Natural killer cell treated with Interleukin-12 subunit alpha and Interleukin-12 subunit beta and Interleukin-15 and Interleukin-18, amount 100 ng/mL, for 72 hours (primary cell): Measurements from ENCODE around the gene COL4A6. TPM values are rescaled to one million over a fixed set of nuclear protein-coding genes. Genes with fewer than 3 reads are reported as not detected.

ENCODE experiments used
- ATAC-seq, 2 donors: fragments of 150-1000 bp; cut with Tn5 transposase in 1 of 2; sonication (Bioruptor Pico), chemical (Tn5 transposase) in 1 of 2; 2 replicates each; pipeline ENCODE4 v1.10.0; 2021
- DNase-seq: peaks from one replicate; pipeline ENCODE4 v3.0.0; 2022; ENCODE audit warnings: low spot score
- H3K27ac Mint-ChIP-seq, 2 donors: 1 replicate in 1 of 2; 2 replicates in 1 of 2; pipeline ENCODE4 v1.8.0; 2022; ENCODE audit warnings: mixed read lengths in 2 of 2, mild to moderate bottlenecking in 1 of 2, moderate library complexity in 1 of 2
- H3K27me3 Mint-ChIP-seq, 2 donors: 1 replicate in 1 of 2; 2 replicates in 1 of 2; pipeline ENCODE4 v1.8.0; 2022; ENCODE audit warnings: mixed read lengths in 2 of 2
- H3K36me3 Mint-ChIP-seq: one replicate; pipeline ENCODE4 v1.8.0; 2022; ENCODE audit warnings: mixed read lengths
- H3K4me1 Mint-ChIP-seq, 2 donors: 1 replicate in 1 of 2; 2 replicates in 1 of 2; pipeline ENCODE4 v1.8.0; 2022; ENCODE audit warnings: low read depth in 2 of 2, mixed read lengths in 2 of 2, mild to moderate bottlenecking in 1 of 2
- H3K4me3 Mint-ChIP-seq: one replicate; pipeline ENCODE4 v1.8.0; 2022; ENCODE audit warnings: mixed read lengths
- H3K9me3 Mint-ChIP-seq: 2 replicates; pipeline ENCODE4 v1.8.0; 2022; ENCODE audit warnings: mixed read lengths
- total RNA-seq, 2 donors: library from RNA; stranded (reverse); gene quantifications; one replicate each; pipeline ENCODE4 v1.2.3, GENCODE V29; 2022

COL4A6 gene
- total RNA-seq, 2 donors from 2014 or later: not detected

DNA sequence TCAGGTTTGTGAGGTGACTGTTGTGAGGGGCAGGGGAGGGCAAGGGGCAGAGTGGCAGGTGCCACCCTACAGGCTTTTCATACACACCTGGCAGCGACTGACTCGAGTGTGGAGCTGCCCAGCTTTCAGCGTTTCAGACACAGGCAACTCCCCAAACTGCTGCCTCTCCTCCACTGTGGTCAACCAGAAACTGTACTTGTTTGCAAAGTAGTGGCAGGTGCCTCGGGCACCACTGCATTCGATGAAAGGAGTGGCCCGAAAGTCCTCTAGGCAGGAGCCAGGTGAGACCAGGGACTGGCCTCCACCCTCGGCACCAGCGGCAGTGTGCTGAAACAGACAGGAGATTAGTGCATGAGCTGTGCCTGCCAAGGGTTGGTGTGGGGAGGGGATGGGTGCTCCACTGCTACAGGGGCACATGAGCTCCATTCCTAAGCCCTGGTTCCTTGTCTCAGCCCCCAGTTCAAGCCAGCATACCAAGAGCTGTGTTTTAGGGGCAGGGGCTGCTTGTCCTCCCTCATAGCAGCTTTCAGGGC lies 281.2 kb downstream of the COL4A6 start:
- H3K9me3 Mint-ChIP-seq: no peaks in the 10 kb centered on the region

DNA sequence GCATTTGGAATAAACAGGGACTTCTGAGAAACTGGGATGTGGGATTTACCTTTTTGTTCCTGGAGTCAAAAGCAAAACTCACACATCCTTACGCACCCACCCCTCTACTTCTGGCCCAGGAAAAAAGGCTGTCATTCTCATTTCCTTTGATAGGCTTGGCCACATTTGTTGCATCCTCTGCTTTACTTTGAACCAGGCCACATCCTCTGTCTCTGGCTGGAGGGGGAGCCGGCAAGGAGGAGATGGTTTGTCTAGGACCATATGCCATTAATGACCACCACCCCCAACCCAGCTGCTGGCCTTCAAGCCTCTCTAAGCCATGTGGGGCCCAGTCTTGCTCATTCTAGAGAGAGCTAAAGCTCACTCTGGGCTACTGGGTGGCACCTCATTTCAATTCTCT lies 282.1 kb downstream of the COL4A6 start:
- H3K36me3 Mint-ChIP-seq: peaks cover 11% of the 10 kb centered on the region
- no peak overlapping the region for H3K27ac Mint-ChIP-seq
- peaks cover 0 to 4% of the 10 kb centered on the region in 2 donors for H3K27me3 Mint-ChIP-seq
- DNase-seq (no peak), ATAC-seq (no peak)
- no peak overlapping the region for H3K4me3 Mint-ChIP-seq
- no peaks in the 10 kb centered on the region for H3K9me3 Mint-ChIP-seq
- no peaks in the 10 kb centered on the region for H3K4me1 Mint-ChIP-seq

More for the DNA sequence above, 281.2 kb downstream of the COL4A6 start:
- no peak for ATAC-seq
- peaks cover 6% of the 10 kb centered on the region for H3K36me3 Mint-ChIP-seq
- DNase-seq: no peak
- no peak overlapping the region for H3K4me3 Mint-ChIP-seq
- no peaks in the 10 kb centered on the region for H3K4me1 Mint-ChIP-seq
- no peak overlapping the region for H3K27ac Mint-ChIP-seq
- H3K27me3 Mint-ChIP-seq: peaks cover 0 to 4% of the 10 kb centered on the region in 2 donors

DNA sequence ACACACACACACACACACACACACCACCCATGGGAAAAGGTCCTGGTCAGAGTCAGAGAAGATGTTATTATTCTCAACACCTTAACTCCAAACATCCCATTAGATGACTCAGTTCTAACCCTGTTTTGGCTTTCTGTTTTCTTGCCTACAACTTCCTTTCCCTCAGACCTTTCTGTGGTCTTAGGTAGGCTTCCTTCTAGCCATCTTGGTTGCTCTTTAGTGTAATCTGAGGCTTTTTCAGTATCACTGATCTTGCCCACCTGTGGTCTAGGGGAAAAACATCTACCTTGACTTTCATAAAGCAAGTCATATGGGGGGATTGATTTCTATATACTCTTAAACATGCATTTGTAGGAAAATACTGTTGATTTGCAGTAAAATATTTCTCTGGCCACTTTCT lies 289.7 kb downstream of the COL4A6 start:
- H3K36me3 Mint-ChIP-seq: peaks cover 14% of the 10 kb centered on the region
- ATAC-seq (no peak), DNase-seq (no peak)
- H3K27ac Mint-ChIP-seq: no peak overlapping the region
- no peak overlapping the region for H3K4me3 Mint-ChIP-seq
- no peaks in the 10 kb centered on the region for H3K4me1 Mint-ChIP-seq
- H3K9me3 Mint-ChIP-seq: no peaks in the 10 kb centered on the region
- H3K27me3 Mint-ChIP-seq: peaks cover 0 to 6% of the 10 kb centered on the region in 2 donors

DNA sequence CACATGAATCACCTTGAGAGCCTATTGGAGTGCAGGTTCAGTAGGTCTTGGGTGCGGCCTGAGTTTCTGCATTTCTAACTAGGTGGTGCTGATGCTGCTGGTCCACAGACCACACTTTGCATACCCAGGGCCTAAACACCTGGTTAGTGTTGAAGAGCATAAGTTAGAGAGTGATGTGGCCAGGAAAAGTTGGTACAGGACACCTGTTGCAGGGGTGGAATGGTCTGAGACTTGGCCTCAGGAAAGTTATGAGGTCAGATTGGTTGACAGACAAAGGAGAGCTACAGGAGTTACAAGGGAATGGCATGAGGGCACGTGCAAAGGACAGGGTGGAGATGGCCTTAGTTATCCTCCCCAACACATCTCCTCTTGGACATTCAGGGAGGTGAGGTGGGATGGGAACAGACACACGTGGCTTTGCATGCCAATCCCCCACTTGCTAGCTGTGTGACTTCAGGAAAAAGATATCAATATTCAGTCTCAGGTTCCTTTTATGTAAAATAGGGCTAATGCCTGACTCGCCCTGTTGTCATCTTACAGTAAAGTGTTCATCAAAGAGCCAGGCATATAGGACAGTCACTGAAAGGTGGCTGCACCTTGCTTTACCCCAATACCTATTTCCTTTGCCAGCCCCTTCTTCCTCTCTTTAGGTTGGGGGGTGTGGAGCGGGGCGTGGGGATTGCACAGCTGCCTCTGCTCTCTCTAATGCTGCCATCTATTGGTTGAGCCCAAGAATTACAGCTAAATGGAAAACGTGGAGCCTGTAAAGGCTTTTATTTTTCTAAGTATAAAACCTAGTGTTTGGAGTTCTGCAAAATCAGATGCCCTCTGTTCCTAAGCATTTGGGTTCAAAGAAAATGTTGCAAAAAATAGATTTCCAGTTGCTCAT lies 299.2 kb downstream of the COL4A6 start:
- H3K9me3 Mint-ChIP-seq: no peaks in the 10 kb centered on the region
- no peak overlapping the region for H3K4me3 Mint-ChIP-seq
- H3K4me1 Mint-ChIP-seq: no peaks in the 10 kb centered on the region
- DNase-seq (no peak), ATAC-seq (no peak)
- no peak overlapping the region for H3K27ac Mint-ChIP-seq
- peaks cover 5% of the 10 kb centered on the region for H3K36me3 Mint-ChIP-seq
- H3K27me3 Mint-ChIP-seq: no peaks in the 10 kb centered on the region

DNA sequence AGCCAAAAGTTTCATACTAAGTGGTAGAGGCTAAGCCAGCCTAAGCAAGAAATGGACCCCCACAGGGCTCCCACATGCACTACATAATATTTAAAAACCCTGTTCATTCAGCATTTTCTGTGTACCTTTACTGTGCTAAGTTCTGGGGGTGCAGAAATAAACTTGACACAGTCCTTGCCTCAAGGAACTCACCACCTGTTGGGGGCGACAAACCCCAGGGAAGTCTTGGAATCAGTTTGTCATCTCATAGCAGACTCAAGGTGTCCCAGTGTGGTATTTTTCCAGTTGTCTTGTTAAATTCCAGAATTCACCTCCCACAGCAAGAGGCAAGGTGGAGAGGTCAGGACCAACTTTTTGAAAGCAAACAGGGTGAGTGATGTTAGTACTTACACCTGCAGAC lies 303.5 kb downstream of the COL4A6 start:
- Mint-ChIP-seq H3K27me3 (no peaks in the 10 kb centered on the region), H3K9me3 (no peaks in the 10 kb centered on the region), H3K27ac (no peak overlapping the region), H3K4me1 (no peaks in the 10 kb centered on the region), H3K4me3 (no peak overlapping the region), H3K36me3 (peaks cover 8% of the 10 kb centered on the region)
- ATAC-seq: no peak
- no peak for DNase-seq

DNA sequence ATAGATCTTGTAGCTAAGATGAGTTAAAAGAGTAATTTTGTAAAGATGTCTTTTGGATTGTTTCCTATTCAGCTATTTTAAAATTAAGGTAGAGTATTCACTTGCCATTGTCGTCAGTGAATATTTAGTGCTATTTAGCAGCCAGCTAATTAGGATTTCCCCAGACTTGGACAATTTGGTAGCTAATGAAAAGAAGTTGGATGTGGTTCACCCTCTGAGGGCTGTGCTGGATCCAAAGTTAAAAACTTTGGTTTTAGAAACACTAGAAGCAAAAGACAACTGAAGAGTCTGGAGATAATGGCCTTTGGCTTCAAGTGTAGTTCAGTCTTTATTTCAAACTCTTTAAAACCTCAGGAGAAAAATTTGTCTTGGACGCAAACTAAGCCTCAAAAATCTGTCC lies 305.3 kb downstream of the COL4A6 start:
- no peak overlapping the region for H3K4me3 Mint-ChIP-seq
- ATAC-seq: no peak
- no peak overlapping the region for H3K27ac Mint-ChIP-seq
- no peak for DNase-seq
- no peaks in the 10 kb centered on the region for H3K4me1 Mint-ChIP-seq
- peaks cover 4% of the 10 kb centered on the region for H3K36me3 Mint-ChIP-seq
- no peaks in the 10 kb centered on the region for H3K27me3 Mint-ChIP-seq
- H3K9me3 Mint-ChIP-seq: no peaks in the 10 kb centered on the region

DNA sequence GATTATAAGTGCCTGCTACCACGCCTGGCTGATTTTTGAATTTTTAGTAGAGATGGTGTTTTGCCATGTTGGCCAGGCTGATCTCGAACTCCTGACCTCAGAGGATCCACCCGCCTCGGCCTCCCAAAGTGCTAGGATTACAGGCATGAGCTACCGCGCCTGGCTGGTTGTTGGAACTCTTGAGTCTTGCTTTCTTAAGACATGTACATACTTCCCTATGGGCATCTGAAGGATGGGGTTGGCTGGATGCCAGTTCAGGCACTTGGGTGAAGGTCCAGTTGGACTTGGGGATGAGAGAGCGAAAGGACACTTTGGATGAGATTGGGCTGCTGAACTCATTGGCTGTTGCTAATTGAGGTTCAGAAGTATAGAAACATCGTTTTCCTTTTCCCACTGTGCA lies 306.2 kb downstream of the COL4A6 start:
- Mint-ChIP-seq H3K4me3 (no peak overlapping the region), H3K36me3 (peaks cover 4% of the 10 kb centered on the region), H3K9me3 (no peaks in the 10 kb centered on the region), H3K27me3 (no peaks in the 10 kb centered on the region), H3K27ac (no peak overlapping the region), H3K4me1 (no peaks in the 10 kb centered on the region)
- no peak for ATAC-seq
- no peak for DNase-seq

DNA sequence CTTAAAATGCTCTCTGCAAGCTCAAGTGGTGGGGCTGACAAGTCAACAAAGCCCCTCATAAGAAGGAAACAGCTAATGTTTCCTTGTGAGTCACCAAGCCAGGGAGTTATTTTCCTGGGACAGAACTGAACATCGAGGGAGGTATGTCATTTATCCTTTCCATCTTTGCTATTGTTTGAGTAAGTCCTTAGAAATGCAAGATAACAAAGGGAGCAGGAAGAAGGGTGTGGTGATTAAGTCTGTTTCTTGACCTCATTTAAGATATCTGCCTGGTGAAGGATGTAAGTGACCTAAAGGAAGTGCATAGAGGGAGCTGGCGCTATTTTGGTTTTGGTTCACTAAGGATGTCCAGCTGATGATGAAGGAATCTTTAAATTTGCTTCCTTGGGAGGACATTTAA lies 306.8 kb downstream of the COL4A6 start:
- ATAC-seq: no peak
- Mint-ChIP-seq H3K9me3 (no peaks in the 10 kb centered on the region), H3K36me3 (peaks cover 4% of the 10 kb centered on the region), H3K27me3 (no peaks in the 10 kb centered on the region), H3K4me1 (no peaks in the 10 kb centered on the region), H3K4me3 (no peak overlapping the region), H3K27ac (no peak overlapping the region)
- no peak for DNase-seq

DNA sequence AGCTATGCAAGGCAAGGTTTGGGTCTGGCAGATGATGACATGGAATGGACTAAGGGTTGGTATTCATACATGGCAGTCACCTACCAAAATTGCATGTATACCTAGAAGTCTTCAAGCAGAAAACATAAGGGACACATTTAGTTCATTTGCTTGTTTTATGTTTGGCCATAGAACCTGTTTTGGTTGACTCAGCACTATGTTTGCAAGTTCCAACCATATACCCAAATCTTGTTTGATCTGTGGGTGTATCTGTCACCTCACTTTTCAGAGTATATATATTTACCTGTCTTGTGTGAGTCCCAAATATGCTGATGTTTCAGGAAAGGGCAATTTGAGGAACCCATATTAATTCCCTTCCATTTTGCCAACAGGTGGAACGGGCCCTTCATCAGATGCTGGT lies 307.3 kb downstream of the COL4A6 start:
- H3K4me1 Mint-ChIP-seq: no peaks in the 10 kb centered on the region
- peaks cover 4% of the 10 kb centered on the region for H3K36me3 Mint-ChIP-seq
- H3K4me3 Mint-ChIP-seq: no peak overlapping the region
- no peak for ATAC-seq
- no peaks in the 10 kb centered on the region for H3K9me3 Mint-ChIP-seq
- H3K27ac Mint-ChIP-seq: no peak overlapping the region
- H3K27me3 Mint-ChIP-seq: no peaks in the 10 kb centered on the region
- no peak for DNase-seq

DNA sequence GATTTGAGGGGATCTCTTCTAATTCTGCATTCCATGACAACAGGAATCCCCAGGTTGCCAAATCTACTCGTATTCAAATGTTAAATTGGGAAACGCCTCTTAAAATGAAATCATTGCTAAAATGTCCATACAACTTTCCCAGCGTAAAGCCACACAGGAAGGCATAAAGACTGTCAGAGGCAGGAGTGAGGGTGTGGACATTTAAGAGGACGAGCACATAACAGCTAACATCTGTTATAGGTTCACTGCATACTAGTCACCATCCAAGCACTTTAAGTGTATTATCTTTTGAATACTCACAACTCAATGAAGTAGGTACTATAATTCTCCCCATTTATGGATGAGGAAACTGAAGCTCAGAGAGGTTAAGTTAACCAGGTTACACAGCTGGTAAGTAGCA lies 311.1 kb downstream of the COL4A6 start:
- Mint-ChIP-seq H3K4me3 (no peak overlapping the region), H3K27me3 (peaks cover 0 to 3% of the 10 kb centered on the region in 2 donors), H3K36me3 (peaks cover 4% of the 10 kb centered on the region), H3K9me3 (no peaks in the 10 kb centered on the region), H3K27ac (no peak overlapping the region), H3K4me1 (peaks cover 4 to 7% of the 10 kb centered on the region in 2 donors)
- DNase-seq (no peak), ATAC-seq (no peak)

DNA sequence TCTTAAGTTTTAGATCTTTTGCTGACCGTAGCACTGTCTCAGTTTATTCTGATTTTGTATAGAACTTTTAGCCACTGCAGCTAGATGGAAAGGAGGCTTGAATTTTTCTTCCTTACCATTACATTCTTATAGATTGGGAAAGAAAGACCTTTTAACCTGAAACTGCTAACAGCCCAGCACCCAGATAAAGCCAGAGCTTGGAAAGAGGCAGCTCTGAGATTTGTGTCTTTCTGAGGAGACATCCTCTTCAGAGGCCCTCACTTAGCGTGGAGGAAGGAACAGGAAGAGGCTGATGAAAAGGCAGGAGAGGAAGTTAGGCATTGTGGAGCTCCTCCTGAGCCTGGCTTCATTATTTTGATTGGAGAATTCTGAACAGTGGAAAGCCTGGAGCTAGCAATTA lies 311.6 kb downstream of the COL4A6 start:
- no peak overlapping the region for H3K4me3 Mint-ChIP-seq
- H3K27me3 Mint-ChIP-seq: peaks cover 0 to 3% of the 10 kb centered on the region in 2 donors
- no peak for ATAC-seq
- peaks cover 4 to 7% of the 10 kb centered on the region in 2 donors for H3K4me1 Mint-ChIP-seq
- H3K27ac Mint-ChIP-seq: no peak overlapping the region
- no peak for DNase-seq
- peaks cover 4% of the 10 kb centered on the region for H3K36me3 Mint-ChIP-seq
- H3K9me3 Mint-ChIP-seq: no peaks in the 10 kb centered on the region

DNA sequence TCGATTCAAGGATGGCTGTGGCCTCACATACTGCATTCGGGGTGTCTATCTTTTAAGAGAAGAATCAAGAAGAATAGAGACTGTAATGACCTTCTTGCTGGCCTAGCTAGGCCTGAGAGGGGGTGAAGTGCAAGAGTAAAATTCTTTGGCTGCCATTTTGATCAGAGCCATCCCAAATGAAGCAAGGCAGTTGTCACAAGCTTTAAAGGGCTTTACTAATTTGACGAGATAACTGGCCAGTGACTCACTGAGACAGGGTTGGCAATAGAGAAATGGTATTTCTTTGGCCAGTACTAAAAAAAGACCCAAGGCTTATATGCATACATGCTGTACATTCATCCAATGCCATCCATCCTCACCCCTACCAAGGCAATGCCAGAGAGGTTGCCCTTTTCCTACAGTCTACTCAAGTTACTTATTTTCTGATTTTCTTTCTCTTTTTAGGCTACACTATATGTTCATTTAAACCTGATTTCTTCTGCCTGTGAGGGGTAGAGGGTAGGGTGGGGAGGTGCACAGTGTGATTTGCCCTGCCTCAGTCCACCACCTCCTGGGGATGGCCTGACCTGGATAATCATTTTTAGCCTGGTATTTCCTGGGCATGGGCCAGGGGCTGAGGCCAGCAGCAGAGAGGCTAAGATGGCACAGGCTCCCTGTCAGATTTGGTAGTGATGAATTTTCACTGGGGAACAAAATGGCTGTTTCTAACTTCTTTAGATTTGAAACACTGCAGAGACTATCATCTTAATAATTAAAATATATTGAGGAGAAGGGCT lies 314.4 kb downstream of the COL4A6 start:
- H3K9me3 Mint-ChIP-seq: no peaks in the 10 kb centered on the region
- H3K4me1 Mint-ChIP-seq: peaks cover 4 to 7% of the 10 kb centered on the region in 2 donors
- H3K27ac Mint-ChIP-seq: no peak overlapping the region

DNA sequence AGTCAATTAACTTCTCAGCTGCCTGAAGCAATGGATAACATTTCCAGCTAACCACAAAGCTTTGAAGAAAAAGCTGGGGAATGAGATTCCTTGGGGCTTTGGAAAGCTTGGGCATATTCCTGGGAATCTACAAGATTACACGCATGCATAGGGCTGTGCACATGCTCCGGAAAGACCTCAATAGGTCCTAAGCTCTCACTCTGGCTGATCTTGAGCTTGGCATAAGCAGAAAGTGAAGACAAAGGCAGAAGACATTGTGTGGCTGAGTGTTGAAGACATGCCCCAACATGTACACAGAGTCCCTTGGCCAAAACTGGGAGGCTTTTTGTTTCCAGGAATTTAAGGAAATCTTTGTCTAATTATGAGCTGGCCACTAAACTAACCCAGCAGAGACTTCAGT lies 315.5 kb downstream of the COL4A6 start:
- DNase-seq (no peak), ATAC-seq (no peak)
- Mint-ChIP-seq H3K4me3 (no peak overlapping the region), H3K36me3 (no peaks in the 10 kb centered on the region), H3K27me3 (peaks cover 0 to 3% of the 10 kb centered on the region in 2 donors), H3K27ac (no peak overlapping the region), H3K4me1 (peaks cover 4 to 7% of the 10 kb centered on the region in 2 donors), H3K9me3 (no peaks in the 10 kb centered on the region)

More for the DNA sequence above, 314.4 kb downstream of the COL4A6 start:
- H3K27me3 Mint-ChIP-seq: peaks cover 0 to 3% of the 10 kb centered on the region in 2 donors
- no peaks in the 10 kb centered on the region for H3K36me3 Mint-ChIP-seq
- ATAC-seq: no peak
- DNase-seq: no peak
- no peak overlapping the region for H3K4me3 Mint-ChIP-seq

DNA sequence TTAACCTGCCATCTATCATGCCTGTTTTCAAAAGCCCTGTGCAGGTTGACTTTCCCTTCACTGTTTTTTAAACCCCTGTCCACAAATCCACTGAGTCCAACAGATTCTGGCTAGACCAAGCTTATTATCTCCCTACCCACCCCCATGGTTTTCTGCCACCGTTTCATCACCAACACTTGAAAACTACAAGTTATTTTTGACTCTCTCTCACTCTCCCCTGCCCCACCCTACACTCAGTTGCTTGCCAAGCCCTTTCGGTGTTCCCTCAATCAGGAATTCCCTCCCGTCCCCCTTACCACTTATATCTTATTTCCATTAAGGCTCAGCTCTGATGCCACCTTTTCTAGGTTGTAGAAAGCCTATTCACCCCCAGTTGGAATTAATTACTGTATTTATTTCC lies 316.9 kb downstream of the COL4A6 start:
- DNase-seq (no peak), ATAC-seq (no peak)
- peaks cover 4 to 15% of the 10 kb centered on the region in 2 donors for H3K4me1 Mint-ChIP-seq
- peaks cover 0 to 7% of the 10 kb centered on the region in 2 donors for H3K27me3 Mint-ChIP-seq
- H3K27ac Mint-ChIP-seq: no peak overlapping the region
- no peaks in the 10 kb centered on the region for H3K36me3 Mint-ChIP-seq
- no peak overlapping the region for H3K4me3 Mint-ChIP-seq
- H3K9me3 Mint-ChIP-seq: no peaks in the 10 kb centered on the region
